Neuron (in vitro differentiated cells): Measurements from ENCODE around the gene SPECC1.

Experiments
- H2AFZ ChIP-seq: one replicate; pipeline ENCODE4 v1.6.1; 2013; ENCODE audit warnings: low read depth, mild to moderate bottlenecking, inconsistent platforms, low read length, moderate library complexity
- H3K27me3 ChIP-seq: one replicate; pipeline ENCODE4 v1.6.1; 2013; ENCODE audit warnings: low read length; ENCODE audit not compliant: insufficient read depth
- H3K36me3 ChIP-seq: one replicate; pipeline ENCODE4 v1.6.1; 2013; ENCODE audit warnings: low read length; ENCODE audit not compliant: insufficient read depth
- H3K4me1 ChIP-seq: one replicate; pipeline ENCODE4 v1.6.1; 2013; ENCODE audit warnings: low read length; ENCODE audit not compliant: insufficient read depth
- H3K4me3 ChIP-seq: 2 replicates; pipeline ENCODE4 v1.5.1; 2013; ENCODE audit warnings: mild to moderate bottlenecking, low read length, moderate library complexity
- H3K9me3 ChIP-seq: one replicate; pipeline ENCODE4 v1.6.1; 2013; ENCODE audit warnings: low read length

Gene SPECC1

GRCh38 chr17:20202141-20202621 is 193.0 kb downstream of the SPECC1 start:
- Histone ChIP-seq H2AFZ (no peak overlapping the region), H3K9me3 (peaks cover 9% of the 10 kb centered on the region), H3K27me3 (no peaks in the 10 kb centered on the region), H3K4me1 (no peaks in the 10 kb centered on the region), H3K36me3 (peaks cover 17% of the 10 kb centered on the region), H3K4me3 (no peak overlapping the region)

- H3K27me3 ChIP-seq = no peaks in the 10 kb centered on the region
- peaks cover 17% of the 10 kb centered on the region for H3K36me3 ChIP-seq
- H3K4me1 ChIP-seq = no peaks in the 10 kb centered on the region
- no peak overlapping the region for H3K4me3 ChIP-seq
- H3K9me3 ChIP-seq = peaks cover 5% of the 10 kb centered on the region
- H2AFZ ChIP-seq = no peak overlapping the region
Measured at GRCh38 chr17:20203018-20203417, 193.9 kb downstream of the SPECC1 start.

- H3K36me3 ChIP-seq = peaks cover 17% of the 10 kb centered on the region
- no peaks in the 10 kb centered on the region for H3K27me3 ChIP-seq
- peaks cover 3% of the 10 kb centered on the region for H3K9me3 ChIP-seq
- no peaks in the 10 kb centered on the region for H3K4me1 ChIP-seq
- no peak overlapping the region for H3K4me3 ChIP-seq
- H2AFZ ChIP-seq = no peak overlapping the region
Measured at GRCh38 chr17:20203761-20204263, 194.7 kb downstream of the SPECC1 start.

DNA sequence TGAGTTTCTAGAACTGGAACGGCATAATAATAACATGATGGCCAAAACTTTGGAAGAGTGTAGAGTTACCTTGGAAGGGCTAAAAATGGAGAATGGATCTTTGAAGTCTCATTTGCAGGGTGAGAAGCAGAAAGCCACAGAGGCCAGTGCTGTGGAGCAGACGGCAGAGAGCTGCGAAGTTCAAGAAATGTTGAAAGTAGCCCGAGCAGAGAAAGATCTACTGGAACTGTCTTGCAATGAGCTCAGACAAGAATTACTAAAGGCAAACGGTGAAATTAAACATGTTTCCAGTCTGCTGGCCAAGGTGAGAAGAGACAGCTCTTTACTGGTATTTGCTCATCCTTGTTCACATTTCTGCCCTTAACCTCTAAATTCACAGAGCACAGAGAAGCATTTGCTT is 196.4 kb downstream of the SPECC1 start:
- Histone ChIP-seq H3K4me3 (no peak overlapping the region), H3K27me3 (no peaks in the 10 kb centered on the region), H2AFZ (no peak overlapping the region), H3K4me1 (no peaks in the 10 kb centered on the region), H3K9me3 (peaks cover 3% of the 10 kb centered on the region), H3K36me3 (peaks cover 20% of the 10 kb centered on the region)

GRCh38 chr17:20206068-20206467 is 196.9 kb downstream of the SPECC1 start:
- Histone ChIP-seq H2AFZ (no peak overlapping the region), H3K27me3 (no peaks in the 10 kb centered on the region), H3K4me1 (no peaks in the 10 kb centered on the region), H3K9me3 (peaks cover 3% of the 10 kb centered on the region), H3K36me3 (peaks cover 24% of the 10 kb centered on the region), H3K4me3 (no peak overlapping the region)

DNA sequence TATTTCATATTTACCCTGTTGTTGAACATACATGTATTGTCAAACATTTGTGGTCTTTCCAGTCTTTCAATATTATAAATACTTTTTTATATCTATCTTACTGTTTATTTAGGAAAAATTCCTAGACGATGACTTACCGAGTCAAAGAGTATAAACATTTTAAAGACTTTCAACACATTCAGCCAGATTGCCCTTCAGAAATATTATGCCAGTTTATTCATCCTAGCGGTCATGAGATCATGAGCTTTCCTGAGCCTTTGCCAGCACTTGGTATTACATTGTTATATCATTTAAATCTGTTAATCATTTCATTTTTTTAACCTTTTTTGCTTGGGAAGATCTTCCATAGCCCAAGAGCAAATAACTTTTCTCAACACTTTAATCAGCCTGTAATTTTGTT is 197.4 kb downstream of the SPECC1 start:
- Histone ChIP-seq H2AFZ (no peak overlapping the region), H3K36me3 (peaks cover 24% of the 10 kb centered on the region), H3K4me3 (no peak overlapping the region), H3K4me1 (no peaks in the 10 kb centered on the region), H3K27me3 (no peaks in the 10 kb centered on the region), H3K9me3 (peaks cover 3% of the 10 kb centered on the region)

GRCh38 chr17:20207262-20207985 is 198.3 kb downstream of the SPECC1 start:
- Histone ChIP-seq H3K4me3 (no peak overlapping the region), H3K27me3 (no peaks in the 10 kb centered on the region), H2AFZ (no peak overlapping the region), H3K4me1 (no peaks in the 10 kb centered on the region), H3K36me3 (peaks cover 24% of the 10 kb centered on the region), H3K9me3 (peaks cover 4% of the 10 kb centered on the region)

- Histone ChIP-seq H2AFZ (no peak overlapping the region), H3K9me3 (peaks cover 4% of the 10 kb centered on the region), H3K36me3 (peaks cover 27% of the 10 kb centered on the region), H3K4me3 (no peak overlapping the region), H3K27me3 (no peaks in the 10 kb centered on the region), H3K4me1 (no peaks in the 10 kb centered on the region)
Measured at GRCh38 chr17:20208717-20209116, 199.6 kb downstream of the SPECC1 start.

DNA sequence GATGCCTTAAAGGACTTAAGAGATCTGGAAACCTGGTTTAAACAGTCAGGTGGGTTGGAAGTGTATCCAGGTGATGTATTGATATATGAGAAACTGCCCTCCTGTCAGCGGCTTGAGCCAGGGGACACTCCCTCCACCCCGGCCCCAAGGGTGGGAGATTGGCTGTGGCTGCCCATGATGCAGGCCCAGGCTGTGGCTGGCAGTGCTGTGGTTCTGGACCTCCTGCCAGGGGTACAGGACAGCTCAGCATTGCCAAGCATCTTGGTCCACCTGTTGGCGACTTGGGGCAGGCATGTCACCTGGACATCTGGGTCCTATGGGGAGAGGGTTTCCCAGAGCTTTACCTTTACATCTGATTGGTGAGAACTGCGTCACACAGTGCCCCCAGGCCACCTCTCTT is 201.0 kb downstream of the SPECC1 start:
- Histone ChIP-seq H3K36me3 (peaks cover 16% of the 10 kb centered on the region), H3K4me1 (no peaks in the 10 kb centered on the region), H3K27me3 (no peaks in the 10 kb centered on the region), H3K4me3 (no peak overlapping the region), H2AFZ (no peak overlapping the region), H3K9me3 (peaks cover 2% of the 10 kb centered on the region)

- Histone ChIP-seq H3K4me3 (no peak overlapping the region), H3K27me3 (no peaks in the 10 kb centered on the region), H2AFZ (no peak overlapping the region), H3K4me1 (no peaks in the 10 kb centered on the region), H3K9me3 (peaks cover 2% of the 10 kb centered on the region), H3K36me3 (peaks cover 13% of the 10 kb centered on the region)
Measured at GRCh38 chr17:20210614-20211013, 201.5 kb downstream of the SPECC1 start.

- Histone ChIP-seq H3K9me3 (peaks cover 2% of the 10 kb centered on the region), H2AFZ (no peak overlapping the region), H3K4me3 (no peak overlapping the region), H3K27me3 (no peaks in the 10 kb centered on the region), H3K4me1 (no peaks in the 10 kb centered on the region), H3K36me3 (peaks cover 10% of the 10 kb centered on the region)
Measured at GRCh38 chr17:20211246-20211645, 202.1 kb downstream of the SPECC1 start.

DNA sequence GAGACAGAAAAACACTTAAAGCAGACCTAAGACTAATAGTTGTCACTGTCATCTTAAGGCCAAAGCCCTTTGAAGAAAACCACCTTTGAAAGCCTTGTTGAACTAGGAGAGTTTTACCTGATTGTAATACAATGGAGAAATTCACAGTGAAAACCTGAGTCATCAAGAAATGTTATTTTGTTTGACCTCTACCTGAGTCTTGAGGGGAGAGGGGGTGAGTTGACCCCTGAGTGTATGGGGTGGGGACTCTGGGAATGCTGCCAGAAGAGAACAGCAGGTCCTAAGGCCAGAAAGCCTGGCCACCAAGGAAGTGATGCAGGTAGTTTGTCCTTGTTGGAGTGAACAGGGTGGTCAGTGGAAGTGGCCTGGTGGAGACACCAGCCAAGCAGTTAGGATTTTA is 204.3 kb downstream of the SPECC1 start:
- Histone ChIP-seq H2AFZ (no peak overlapping the region), H3K27me3 (no peaks in the 10 kb centered on the region), H3K4me3 (no peak overlapping the region), H3K36me3 (peaks cover 10% of the 10 kb centered on the region), H3K4me1 (peaks cover 4% of the 10 kb centered on the region), H3K9me3 (peaks cover 2% of the 10 kb centered on the region)

- Histone ChIP-seq H2AFZ (no peak overlapping the region), H3K4me1 (peaks cover 7% of the 10 kb centered on the region), H3K9me3 (peaks cover 2% of the 10 kb centered on the region), H3K4me3 (no peak overlapping the region), H3K27me3 (no peaks in the 10 kb centered on the region), H3K36me3 (peaks cover 7% of the 10 kb centered on the region)
Measured at GRCh38 chr17:20214794-20215193, 205.6 kb downstream of the SPECC1 start.
